K562 (cell line): ENCODE measurements around the gene PPM1G. TPM values are rescaled to one million over a fixed set of nuclear protein-coding genes. Genes with fewer than 3 reads are reported as not detected.

Experiments used
- BCLAF1 ChIP-seq, 2 experiments: fragments of 450-650 bp in 1 of 2; IDR thresholded peaks; 2 replicates each; pipeline ENCODE4 v1.6.1; 2011 to 2017; ENCODE audit warnings: low read depth in 2 of 2, antibody characterized with exemption in 1 of 2, borderline replicate concordance in 1 of 2, low read length in 1 of 2, mild to moderate bottlenecking in 1 of 2, mixed read lengths in 1 of 2; ENCODE audit not compliant: control insufficient read depth in 1 of 2
- BRD9 ChIP-seq: fragments of 450-650 bp; IDR thresholded peaks from 2 replicates; pipeline ENCODE4 v1.6.1; 2018; ENCODE audit warnings: low read depth; ENCODE audit not compliant: partially characterized antibody
- JUNB ChIP-seq: fragments of 450-650 bp; formaldehyde crosslinking; conservative IDR thresholded peaks from 2 replicates; pipeline ENCODE4 v1.4.0; 2020; ENCODE audit warnings: mild to moderate bottlenecking
- NFE2 ChIP-seq: IDR thresholded peaks from 2 replicates; pipeline ENCODE4 v1.6.1; 2014; ENCODE audit warnings: antibody characterized with exemption, low read depth
- ZNF717 ChIP-seq: fragments of 250-450 bp; sonication (Bioruptor Pico); IDR thresholded peaks from 2 replicates; pipeline ENCODE4 v1.5.0; 2021
- ZNF830 ChIP-seq: fragments of 250-450 bp; sonication (Bioruptor Pico); IDR thresholded peaks from 2 replicates; pipeline ENCODE4 v1.5.0; 2021; ENCODE audit warnings: mild to moderate bottlenecking
- polyA plus RNA-seq, 8 experiments: library from polyadenylated mRNA; depleted of rRNA in 4 of 8; stranded (reverse) in 5 of 8; unstranded in 3 of 8; fragments of >200 nt; fragmentation: Nextera tagmentation in 2 of 8; fragmentation: Illumina TruSeq in 1 of 8; extraction: Ambion mirVana in 2 of 8; extraction: Trizol in 1 of 8; gene quantifications; 2 replicates each; pipeline versions ENCODE4 v1.2.1 to v1.2.3, GENCODE V29; 2011 to 2014; ENCODE audit warnings: inconsistent platforms in 1 of 8, missing spikeins in 1 of 8
- total RNA-seq, 7 experiments: library from RNA; depleted of rRNA in 6 of 7; stranded (reverse); fragments of >200 nt in 6 of 7; fragmentation: Illumina TruSeq in 2 of 7; extraction: Trizol in 2 of 7; gene quantifications; 2 replicates each; pipeline versions ENCODE4 v1.2.1 to v1.2.3, GENCODE V29; 2011 to 2021; ENCODE audit warnings: low replicate concordance in 1 of 7
- TF ChIP-seq, protein P1 (sequence below): fragments of 200-600 bp; sonication (generic); IDR thresholded peaks from one replicate; pipeline ENCODE4 v1.6.1; 2012; ENCODE audit warnings: mild to moderate bottlenecking, low read depth, low read length, inconsistent platforms
- TF ChIP-seq, protein P2 (sequence below): IDR thresholded peaks from 2 replicates; pipeline ENCODE4 v1.6.1; 2016; ENCODE audit warnings: missing genetic modification characterization, missing compliant biosample characterization

PPM1G gene
- total and polyA plus RNA-seq, 9 of the 15 experiments (the other 6 are each of a cell fraction or from before 2014, with no cell fraction given) = 61.7 to 230 (median 153) TPM

DNA sequence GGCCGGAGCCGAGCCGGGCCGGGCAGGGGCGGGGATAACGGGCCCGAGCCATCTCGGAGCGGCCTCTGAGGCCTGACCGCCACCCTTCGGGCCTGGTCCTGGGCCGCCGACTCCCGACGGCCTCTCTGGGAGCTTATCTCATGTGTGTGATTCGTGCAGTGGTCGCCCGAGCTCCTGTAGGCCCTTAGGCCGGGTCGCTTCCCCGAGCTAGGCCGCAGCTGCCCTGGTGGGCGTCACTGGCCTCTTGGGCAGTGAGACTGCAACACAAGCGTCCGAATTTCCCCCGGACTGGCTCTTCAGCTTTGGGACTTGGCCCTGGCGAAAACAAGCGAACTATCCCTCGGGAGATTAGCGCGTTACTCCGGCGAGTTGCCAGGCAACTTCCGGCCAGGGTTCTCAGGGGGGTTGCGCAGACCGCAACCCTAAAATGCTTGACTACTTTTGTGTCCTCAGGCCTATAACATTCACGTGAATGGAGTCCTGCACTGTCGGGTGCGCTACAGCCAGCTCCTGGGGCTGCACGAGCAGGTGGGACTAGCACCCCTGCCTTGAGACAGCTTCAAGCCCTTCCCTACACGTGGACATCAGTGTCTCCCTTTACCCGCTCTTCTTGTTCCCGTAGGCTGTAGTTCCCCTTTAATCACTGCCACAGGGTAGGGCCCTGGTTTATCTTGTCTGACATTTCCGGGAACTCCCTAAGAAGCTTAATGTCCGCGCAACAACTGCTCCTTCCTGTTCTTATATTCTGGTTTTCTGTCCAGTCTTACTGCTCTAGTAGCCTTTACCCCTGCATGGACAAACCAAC is 38.4 kb downstream of the PPM1G start (continued):
- TF ChIP-seq, protein P1, sequence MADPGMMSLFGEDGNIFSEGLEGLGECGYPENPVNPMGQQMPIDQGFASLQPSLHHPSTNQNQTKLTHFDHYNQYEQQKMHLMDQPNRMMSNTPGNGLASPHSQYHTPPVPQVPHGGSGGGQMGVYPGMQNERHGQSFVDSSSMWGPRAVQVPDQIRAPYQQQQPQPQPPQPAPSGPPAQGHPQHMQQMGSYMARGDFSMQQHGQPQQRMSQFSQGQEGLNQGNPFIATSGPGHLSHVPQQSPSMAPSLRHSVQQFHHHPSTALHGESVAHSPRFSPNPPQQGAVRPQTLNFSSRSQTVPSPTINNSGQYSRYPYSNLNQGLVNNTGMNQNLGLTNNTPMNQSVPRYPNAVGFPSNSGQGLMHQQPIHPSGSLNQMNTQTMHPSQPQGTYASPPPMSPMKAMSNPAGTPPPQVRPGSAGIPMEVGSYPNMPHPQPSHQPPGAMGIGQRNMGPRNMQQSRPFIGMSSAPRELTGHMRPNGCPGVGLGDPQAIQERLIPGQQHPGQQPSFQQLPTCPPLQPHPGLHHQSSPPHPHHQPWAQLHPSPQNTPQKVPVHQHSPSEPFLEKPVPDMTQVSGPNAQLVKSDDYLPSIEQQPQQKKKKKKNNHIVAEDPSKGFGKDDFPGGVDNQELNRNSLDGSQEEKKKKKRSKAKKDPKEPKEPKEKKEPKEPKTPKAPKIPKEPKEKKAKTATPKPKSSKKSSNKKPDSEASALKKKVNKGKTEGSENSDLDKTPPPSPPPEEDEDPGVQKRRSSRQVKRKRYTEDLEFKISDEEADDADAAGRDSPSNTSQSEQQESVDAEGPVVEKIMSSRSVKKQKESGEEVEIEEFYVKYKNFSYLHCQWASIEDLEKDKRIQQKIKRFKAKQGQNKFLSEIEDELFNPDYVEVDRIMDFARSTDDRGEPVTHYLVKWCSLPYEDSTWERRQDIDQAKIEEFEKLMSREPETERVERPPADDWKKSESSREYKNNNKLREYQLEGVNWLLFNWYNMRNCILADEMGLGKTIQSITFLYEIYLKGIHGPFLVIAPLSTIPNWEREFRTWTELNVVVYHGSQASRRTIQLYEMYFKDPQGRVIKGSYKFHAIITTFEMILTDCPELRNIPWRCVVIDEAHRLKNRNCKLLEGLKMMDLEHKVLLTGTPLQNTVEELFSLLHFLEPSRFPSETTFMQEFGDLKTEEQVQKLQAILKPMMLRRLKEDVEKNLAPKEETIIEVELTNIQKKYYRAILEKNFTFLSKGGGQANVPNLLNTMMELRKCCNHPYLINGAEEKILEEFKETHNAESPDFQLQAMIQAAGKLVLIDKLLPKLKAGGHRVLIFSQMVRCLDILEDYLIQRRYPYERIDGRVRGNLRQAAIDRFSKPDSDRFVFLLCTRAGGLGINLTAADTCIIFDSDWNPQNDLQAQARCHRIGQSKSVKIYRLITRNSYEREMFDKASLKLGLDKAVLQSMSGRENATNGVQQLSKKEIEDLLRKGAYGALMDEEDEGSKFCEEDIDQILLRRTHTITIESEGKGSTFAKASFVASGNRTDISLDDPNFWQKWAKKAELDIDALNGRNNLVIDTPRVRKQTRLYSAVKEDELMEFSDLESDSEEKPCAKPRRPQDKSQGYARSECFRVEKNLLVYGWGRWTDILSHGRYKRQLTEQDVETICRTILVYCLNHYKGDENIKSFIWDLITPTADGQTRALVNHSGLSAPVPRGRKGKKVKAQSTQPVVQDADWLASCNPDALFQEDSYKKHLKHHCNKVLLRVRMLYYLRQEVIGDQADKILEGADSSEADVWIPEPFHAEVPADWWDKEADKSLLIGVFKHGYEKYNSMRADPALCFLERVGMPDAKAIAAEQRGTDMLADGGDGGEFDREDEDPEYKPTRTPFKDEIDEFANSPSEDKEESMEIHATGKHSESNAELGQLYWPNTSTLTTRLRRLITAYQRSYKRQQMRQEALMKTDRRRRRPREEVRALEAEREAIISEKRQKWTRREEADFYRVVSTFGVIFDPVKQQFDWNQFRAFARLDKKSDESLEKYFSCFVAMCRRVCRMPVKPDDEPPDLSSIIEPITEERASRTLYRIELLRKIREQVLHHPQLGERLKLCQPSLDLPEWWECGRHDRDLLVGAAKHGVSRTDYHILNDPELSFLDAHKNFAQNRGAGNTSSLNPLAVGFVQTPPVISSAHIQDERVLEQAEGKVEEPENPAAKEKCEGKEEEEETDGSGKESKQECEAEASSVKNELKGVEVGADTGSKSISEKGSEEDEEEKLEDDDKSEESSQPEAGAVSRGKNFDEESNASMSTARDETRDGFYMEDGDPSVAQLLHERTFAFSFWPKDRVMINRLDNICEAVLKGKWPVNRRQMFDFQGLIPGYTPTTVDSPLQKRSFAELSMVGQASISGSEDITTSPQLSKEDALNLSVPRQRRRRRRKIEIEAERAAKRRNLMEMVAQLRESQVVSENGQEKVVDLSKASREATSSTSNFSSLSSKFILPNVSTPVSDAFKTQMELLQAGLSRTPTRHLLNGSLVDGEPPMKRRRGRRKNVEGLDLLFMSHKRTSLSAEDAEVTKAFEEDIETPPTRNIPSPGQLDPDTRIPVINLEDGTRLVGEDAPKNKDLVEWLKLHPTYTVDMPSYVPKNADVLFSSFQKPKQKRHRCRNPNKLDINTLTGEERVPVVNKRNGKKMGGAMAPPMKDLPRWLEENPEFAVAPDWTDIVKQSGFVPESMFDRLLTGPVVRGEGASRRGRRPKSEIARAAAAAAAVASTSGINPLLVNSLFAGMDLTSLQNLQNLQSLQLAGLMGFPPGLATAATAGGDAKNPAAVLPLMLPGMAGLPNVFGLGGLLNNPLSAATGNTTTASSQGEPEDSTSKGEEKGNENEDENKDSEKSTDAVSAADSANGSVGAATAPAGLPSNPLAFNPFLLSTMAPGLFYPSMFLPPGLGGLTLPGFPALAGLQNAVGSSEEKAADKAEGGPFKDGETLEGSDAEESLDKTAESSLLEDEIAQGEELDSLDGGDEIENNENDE = no peak
- TF ChIP-seq, protein P2, sequence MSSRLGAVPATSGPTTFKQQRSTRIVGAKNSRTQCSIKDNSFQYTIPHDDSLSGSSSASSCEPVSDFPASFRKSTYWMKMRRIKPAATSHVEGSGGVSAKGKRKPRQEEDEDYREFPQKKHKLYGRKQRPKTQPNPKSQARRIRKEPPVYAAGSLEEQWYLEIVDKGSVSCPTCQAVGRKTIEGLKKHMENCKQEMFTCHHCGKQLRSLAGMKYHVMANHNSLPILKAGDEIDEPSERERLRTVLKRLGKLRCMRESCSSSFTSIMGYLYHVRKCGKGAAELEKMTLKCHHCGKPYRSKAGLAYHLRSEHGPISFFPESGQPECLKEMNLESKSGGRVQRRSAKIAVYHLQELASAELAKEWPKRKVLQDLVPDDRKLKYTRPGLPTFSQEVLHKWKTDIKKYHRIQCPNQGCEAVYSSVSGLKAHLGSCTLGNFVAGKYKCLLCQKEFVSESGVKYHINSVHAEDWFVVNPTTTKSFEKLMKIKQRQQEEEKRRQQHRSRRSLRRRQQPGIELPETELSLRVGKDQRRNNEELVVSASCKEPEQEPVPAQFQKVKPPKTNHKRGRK (tag) = no peak
- TF ChIP-seq ZNF830 (no peak), ZNF717 (CRISPR knock-in tag) (no peak), BCLAF1 (IDR thresholded peaks at IDR 0.05; ENCODE audit: borderline replicate concordance in 1 of 2, control insufficient read depth in 1 of 2, low read depth in 2 of 2, low read length in 1 of 2) (0 out of 4 replicates have a peak, but pooled peaks of 1 of the 2 experiments have one; percentile 47), BRD9 (no peak), NFE2 (no peak), JUNB (CRISPR knock-in tag) (no peak)
